GM21576 (cell line): ENCODE results near the gene ERICH6B.
"Not testable (repeated sequence)": the region's sequence is repeated elsewhere in the genome, so short reads cannot be mapped to it uniquely, and the experiment has no call there.

Source experiments
- ATAC-seq: cut with Tn5 transposase; IDR thresholded peaks from one replicate; pipeline ENCODE4 v1.9.1; 2021; ENCODE audit warnings: mild to moderate bottlenecking, moderate library complexity; ENCODE audit not compliant: unreplicated experiment

Gene ERICH6B

GRCh38 chr13:45615501-45616101, at the start of gene ERICH6B:
ERICH6B (minus strand) TSS chr13:45615739; CDS start chr13:45597005, 18,734 bp downstream.
- no peak for ATAC-seq

- not testable (repeated sequence) for ATAC-seq
Measured at GRCh38 chr13:45662903-45663302, 47.4 kb upstream of the ERICH6B start.

GRCh38 chr13:45662162-45662561, 46.6 kb upstream of the ERICH6B start:
- no peak for ATAC-seq

DNA sequence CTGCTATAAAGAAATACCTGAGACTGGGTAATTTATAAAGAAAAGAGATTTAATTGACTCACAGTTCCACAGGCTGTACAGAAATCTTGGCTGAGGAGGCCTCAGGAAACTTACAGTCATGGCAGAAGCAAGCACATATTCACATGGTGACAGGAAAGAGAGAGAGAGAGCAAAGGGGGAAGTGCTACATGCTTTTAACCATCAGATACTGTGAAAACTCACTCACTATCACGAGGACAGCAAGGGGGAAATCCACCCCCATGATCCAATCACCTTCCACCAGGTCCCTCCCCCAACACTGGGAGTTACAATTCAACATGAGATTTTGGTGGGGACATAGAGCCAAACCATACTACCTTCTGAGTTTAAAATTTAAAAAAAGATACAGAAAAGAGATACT, 44.9 kb upstream of the ERICH6B start:
- ATAC-seq, result not testable (repeated sequence)

- no peak for ATAC-seq
Measured at GRCh38 chr13:45659536-45659935, 44.0 kb upstream of the ERICH6B start.

DNA sequence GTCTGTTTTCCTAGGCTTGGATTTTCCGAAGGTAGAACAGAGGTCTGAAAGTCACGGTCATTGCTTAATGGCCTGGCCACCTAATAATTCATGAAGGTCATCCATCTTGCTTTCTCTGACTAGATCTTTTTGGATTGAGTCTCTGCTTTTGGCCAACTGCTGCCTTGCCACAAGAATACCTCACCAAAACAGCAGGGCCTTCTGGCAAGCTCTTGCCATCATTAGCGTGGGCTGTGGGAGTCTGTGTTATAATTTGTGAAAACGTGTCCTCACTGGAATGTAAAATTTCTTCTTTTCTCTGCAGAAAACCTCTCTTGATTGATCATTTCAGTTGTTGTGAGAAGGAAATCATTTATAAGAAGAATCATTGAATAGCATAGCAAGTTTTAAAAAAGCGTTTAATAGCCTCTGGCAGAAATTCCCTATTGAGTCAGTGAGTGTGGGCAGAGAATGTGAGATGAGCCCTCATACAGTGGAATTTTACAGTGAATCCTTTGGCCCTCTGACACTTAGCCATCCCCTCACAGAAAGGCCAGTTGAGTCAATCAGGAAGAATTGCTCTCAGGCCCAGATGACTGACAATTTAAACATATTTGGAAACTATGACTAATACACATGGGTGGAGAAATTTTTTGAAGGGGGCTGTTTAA, 43.2 kb upstream of the ERICH6B start:
- no peak for ATAC-seq

DNA sequence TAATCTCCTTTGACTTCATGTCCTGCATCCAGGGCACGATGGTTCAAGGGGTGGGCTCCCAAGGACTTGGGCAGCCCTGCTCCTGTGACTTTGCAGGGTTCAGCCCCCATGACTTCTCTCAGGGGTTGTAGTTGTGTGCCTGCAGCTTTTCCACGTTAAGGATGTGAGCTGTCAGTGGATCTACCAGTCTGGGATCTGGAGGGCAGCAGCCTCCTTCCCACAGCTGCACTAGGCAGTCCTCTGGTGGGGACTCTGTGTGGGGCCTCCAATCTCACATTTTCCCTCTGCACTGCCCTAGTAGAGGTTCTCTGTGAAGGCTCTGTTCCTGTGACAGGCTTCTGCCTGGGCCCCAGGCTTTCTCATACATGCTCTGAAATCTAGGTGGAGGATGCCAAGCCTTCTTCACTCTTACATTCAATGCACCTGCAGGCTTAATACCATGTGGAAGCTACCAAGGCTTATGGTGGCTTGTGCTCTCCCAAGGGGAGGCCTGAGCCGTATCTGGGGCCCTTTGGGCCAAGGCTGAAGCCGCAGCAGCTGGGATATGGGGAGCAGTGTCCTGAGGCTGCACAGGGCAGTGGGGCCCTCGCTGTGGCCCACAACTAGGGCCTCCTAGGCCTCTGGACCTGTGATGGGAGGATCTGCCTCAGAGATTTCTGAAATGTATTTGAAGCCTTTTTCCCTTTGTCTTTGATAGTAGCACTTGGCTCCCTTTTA, 39.3 kb upstream of the ERICH6B start:
- ATAC-seq, result no peak

DNA sequence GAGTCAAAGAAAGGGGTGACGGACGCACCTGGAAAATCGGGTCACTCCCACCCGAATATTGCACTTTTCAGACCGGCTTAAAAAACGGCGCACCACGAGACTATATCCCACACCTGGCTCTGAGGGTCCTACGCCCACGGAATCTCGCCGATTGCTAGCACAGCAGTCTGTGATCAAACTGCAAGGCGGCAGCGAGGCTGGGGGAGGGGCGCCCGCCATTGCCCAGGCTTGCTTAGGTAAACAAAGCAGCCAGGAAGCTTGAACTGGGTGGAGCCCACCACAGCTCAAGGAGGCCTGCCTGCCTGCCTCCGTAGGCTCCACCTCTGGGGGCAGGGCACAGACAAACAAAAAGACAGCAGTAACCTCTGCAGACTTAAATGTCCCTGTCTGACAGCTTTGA, 29.7 kb upstream of the ERICH6B start:
- not testable (repeated sequence) for ATAC-seq

DNA sequence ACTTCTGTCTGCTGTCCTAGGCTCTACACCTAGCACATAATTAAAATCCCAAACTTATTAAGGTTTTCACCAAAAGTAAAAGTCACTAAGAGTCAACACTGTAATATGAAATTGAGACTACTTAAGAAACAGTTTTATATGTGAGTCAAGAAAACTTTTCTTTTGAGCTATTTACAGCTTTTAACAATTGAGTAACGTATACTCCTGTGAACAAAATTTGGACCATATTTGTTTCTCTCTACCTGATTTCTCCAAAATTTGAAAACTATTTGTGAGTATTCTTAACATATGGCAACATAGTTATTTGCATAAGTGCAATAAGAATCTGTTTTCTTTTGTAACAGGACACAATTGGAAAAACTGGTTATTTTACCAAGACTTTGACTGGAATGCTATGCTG, 26.6 kb upstream of the ERICH6B start:
- ATAC-seq, result not testable (repeated sequence)

- ATAC-seq, result not testable (repeated sequence)
Measured at GRCh38 chr13:45635291-45635690, 19.8 kb upstream of the ERICH6B start.

DNA sequence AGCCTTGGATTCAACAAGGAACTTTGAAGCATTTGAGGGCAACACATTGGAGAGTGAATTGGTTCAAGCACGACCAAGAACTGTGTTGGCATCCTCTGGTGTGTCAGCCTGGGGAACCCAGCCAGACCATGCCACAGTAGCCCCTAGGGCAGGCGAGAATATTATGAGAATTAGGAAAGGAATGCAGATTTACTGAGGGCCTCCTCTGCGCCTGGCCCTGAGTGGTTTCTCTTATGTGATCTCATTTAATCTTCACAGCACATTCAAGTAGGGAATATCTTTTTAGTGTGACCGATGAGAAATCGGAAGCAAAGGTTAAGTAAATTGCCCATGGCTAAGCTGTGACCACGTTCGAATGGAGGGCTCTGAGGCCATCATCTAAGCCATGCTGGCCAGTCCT, 15.3 kb upstream of the ERICH6B start:
- no peak for ATAC-seq

DNA sequence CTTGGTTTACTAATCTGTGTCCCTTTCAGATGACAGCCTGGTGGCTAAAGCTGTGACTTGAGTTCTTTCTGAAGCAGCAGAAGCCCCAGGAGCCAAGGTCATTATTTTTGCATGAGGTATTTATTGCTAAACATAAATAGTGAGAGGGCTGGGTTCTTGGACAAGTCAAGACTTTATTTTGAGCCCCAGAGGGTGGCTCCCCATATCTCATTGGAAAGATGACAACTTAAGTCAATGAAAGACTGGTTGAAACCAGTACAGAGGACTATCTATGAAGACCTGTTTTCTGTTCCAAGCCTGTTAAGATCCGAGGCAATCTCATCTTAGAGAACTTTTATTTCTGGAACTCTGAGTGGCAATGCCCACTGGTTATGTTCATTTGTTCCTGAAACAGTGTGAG, 14.4 kb upstream of the ERICH6B start:
- no peak for ATAC-seq

DNA sequence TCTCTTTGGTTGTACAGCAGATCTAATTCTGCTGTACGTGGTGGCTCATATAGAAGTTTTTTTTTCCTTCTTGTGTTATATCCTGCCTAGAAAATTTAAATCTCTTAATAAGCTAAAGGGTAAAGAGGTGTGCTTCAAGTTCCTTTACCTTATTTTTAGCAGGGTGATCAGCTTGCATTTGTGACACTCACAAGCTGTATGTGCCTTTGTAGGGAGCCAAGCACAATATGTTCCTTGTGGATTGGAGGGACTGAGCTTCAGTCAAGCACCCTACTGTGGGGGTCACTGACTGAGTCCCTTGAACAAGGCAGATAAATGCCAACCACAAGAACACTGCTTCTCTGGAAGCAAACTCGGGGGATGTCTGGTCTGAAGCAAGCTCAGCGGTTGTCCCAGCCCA, 12.6 kb upstream of the ERICH6B start:
- no peak for ATAC-seq

DNA sequence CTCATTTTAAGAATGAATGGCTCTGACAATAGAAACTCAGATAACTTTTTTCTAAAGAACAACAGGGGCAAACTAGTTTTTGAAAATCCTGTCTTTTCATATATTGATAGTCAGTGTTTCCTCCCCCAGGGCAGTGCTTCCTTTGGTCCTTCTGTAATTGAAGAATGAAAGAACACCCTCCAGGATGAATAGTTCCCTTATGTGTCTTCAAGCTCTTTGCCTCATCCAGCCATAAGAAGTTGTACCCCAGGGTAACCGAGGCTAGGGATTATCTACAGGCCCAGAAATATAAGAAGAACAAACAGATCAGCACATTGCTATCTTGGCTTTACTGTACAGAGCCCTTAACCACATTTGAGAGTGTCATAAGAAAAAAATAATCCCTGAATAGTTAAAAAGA, 12.1 kb upstream of the ERICH6B start:
- ATAC-seq, result no peak

DNA sequence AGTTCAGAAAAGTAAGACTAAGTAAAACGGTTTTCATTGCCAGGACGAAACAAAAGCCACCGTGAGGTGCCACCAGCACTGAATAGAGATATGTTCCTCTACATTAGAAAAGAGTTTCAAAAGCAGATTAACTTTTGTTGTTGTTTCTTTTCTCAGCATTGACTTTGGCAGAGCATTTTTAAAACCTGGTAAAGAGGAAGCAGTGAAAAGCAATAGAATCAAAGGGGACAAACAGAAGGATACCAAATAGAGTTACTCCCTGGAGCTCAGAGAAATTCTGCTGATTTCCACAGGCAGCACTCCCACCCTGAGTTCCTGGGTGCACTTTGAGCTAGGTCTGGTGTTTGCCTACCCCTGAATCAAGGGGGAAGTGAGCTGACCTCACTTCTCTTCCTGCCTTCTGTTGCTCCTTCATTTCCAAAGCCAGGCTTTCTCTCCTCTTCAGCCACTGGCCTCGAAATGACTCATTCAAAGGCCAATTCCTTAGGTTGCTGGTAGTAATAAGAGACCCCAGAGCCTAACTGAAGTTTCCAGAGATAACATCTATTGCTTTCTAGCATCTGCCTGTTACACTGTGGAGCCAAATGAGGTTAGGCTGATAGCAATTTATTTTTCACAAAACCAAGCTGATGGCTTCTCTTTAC, 11.3 kb upstream of the ERICH6B start:
- ATAC-seq, result no peak

DNA sequence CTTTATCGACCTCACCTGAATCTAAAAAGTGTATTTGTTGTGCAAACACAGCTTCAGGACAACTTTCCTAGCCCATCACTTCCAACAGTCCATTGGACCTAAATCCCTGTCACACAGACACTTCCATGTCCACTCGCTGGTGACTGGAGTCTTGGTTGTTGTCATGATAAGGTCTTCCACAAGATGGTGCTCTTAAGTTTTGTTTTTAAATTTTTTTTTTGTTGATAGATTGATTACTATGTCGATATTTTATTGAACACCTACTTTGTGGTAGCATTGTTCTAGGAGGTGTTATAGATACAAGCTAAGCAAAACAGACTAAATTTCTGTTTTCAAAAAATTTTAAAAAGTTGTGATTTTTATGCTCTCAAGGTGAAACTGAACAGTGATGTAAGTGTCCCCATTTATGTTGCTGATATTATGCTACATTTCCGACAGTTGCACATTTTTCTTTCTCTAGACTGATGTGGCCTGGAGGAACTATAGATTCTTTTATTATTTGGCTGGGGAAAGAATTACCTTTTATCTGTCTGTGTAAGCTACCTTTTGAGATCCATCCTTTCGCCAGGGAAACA, 8.1 kb upstream of the ERICH6B start:
- ATAC-seq, result no peak

DNA sequence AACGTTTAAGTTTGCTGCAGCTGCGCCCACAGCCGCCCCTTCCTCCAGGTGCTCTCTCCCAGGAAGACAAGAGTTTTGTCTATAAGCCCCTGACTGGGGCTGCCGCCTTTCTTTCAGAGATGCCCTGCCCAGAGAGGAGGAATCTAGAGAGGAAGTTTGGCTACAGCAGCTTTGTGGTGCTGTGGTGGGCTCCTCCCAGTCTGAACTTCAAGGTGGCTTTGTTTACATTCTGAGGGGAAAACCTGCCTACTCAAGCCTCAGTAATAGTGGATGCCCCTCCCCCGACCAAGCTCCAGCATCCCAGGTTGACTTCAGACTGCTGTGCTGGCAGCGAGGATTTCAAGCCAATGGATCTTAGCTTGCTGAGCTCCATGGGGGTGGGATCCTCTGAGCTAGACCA, 6.4 kb upstream of the ERICH6B start:
- ATAC-seq, result no peak

- no peak for ATAC-seq
Measured at GRCh38 chr13:45607931-45608330, 7.6 kb downstream of the ERICH6B start.

GRCh38 chr13:45604892-45605291, 10.6 kb downstream of the ERICH6B start:
- ATAC-seq, result no peak

GRCh38 chr13:45603338-45603737, 12.2 kb downstream of the ERICH6B start:
- no peak for ATAC-seq
